ENCODE results near the gene YIPF4.

DNA sequence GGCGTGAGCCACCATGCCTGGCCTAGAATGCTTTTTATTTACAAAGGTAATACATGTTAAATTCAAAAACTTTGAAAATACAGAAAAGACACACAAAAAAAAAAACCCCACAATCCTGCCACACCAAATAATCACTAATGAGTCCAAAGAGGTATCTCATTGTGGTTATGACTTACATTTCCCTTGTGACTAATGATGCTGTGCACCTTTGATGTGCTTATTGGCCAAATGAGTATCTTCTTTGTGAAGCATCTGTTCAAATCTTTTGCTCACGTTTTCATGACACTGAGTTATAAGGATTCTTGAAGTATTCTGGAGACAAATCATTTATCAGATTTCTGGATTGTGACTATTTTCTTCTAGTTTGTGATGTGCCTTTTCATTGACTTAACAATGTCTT, 6.6 kb upstream of the YIPF4 start:
- TF ChIP-seq, protein P1, sequence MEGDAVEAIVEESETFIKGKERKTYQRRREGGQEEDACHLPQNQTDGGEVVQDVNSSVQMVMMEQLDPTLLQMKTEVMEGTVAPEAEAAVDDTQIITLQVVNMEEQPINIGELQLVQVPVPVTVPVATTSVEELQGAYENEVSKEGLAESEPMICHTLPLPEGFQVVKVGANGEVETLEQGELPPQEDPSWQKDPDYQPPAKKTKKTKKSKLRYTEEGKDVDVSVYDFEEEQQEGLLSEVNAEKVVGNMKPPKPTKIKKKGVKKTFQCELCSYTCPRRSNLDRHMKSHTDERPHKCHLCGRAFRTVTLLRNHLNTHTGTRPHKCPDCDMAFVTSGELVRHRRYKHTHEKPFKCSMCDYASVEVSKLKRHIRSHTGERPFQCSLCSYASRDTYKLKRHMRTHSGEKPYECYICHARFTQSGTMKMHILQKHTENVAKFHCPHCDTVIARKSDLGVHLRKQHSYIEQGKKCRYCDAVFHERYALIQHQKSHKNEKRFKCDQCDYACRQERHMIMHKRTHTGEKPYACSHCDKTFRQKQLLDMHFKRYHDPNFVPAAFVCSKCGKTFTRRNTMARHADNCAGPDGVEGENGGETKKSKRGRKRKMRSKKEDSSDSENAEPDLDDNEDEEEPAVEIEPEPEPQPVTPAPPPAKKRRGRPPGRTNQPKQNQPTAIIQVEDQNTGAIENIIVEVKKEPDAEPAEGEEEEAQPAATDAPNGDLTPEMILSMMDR (conservative IDR thresholded peaks at IDR 0.05): no peak
- no peak for TF ChIP-seq EZH2 (IDR thresholded peaks at IDR 0.05; ENCODE audit: low read depth)

Measured in PC-9 (cell line).